ENCODE data around the gene CALHM3. TPM values are rescaled to one million over a fixed set of nuclear protein-coding genes. Genes with fewer than 3 reads are reported as not detected.

The CALHM3 gene
- polyA plus RNA-seq (2012; rRNA removed): not detected in 2 replicates
- polyA plus RNA-seq (2012; cell fraction: cytosol; rRNA removed): not detected in 2 replicates
- not detected in 2 replicates for polyA plus RNA-seq (2012; cell fraction: nucleus; rRNA removed)

DNA sequence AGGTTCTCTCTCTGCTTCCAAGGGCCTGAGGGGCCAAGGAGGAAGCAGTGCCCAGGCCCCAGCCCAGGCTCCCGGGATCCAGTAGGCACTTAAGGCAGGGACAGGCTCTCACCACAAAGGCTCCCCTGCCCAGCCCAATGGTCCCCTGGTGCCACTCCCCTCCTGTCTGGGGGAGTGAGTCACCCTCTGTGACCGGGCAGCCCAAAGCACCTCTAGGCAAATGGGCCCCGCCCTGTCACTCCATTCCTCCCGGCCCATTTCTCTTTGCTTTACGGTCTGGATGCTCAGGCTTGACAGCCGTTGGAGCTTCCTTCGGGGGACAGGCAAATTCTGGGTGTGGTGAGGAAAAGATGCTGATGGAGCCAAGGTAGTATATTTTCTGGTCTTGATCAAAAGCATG lies at the start of gene CALHM3:
Gene CALHM3, minus strand, starts transcription at position 106 of the 400 bp plus-strand sequence. CDS start 208 bp downstream, outside the sequence.
- Histone ChIP-seq H3K9me3 (no peaks in the 10 kb centered on the region), H3K4me3 (ENCODE audit: low read depth in 2 of 2, low read length in 1 of 2) (no peak within 1 kb of the TSS), H3K27me3 (ENCODE audit: insufficient read depth) (no peaks in the 10 kb centered on the region), H3K4me1 (ENCODE audit: control insufficient read depth in 1 of 2, insufficient read depth in 2 of 2, low read depth in 1 of 2, low read length in 1 of 2) (peaks cover 0 to 11% of the 10 kb centered on the region in 2 experiments; a peak in 1 of 4 replicates), H3K4me2 (no peak within 1 kb of the TSS), H3F3A (replicated peaks; ENCODE audit: insufficient read depth) (peaks cover 9% of the 10 kb centered on the region), H3K27ac (ENCODE audit: low read depth in 2 of 2, low read length in 1 of 2) (no peak within 1 kb of the TSS), H3K79me2 (ENCODE audit: insufficient read depth) (no peaks in the 10 kb centered on the region), H3K36me3 (replicated peaks in 1 of 2; ENCODE audit: control insufficient read depth in 1 of 2, insufficient read depth in 2 of 2, low read length in 1 of 2) (no peaks in the 10 kb centered on the region), H3K9ac (no peak within 1 kb of the TSS), H3K9me2 (no peaks in the 10 kb centered on the region), H4K20me1 (ENCODE audit: insufficient read depth) (no peaks in the 10 kb centered on the region), H2AFZ (ENCODE audit: low read depth) (no peak within 1 kb of the TSS)
- no peak for DNase-seq
- ChIA-PET POLR2A (no interaction called here), CTCF (interaction anchor here (0.6 to 1.5 kb wide), 3 partner anchors 28 to 114 kb away, joined by 3 to 4 read pairs (median 3); no protein-coding TSS in a partner anchor)
- TF ChIP-seq MEF2A (IDR thresholded peaks at IDR 0.05; ENCODE audit: borderline replicate concordance, low read depth): no peak
- no peak for TF ChIP-seq RCOR1 (IDR thresholded peaks at IDR 0.05; ENCODE audit: low read length)
- no peak for TF ChIP-seq TEAD4 (IDR thresholded peaks at IDR 0.05; ENCODE audit: borderline replicate concordance, insufficient read depth)
- TF ChIP-seq EP300 (IDR thresholded peaks at IDR 0.05; ENCODE audit: borderline replicate concordance in 1 of 2, low read depth in 1 of 2, low read length in 1 of 2): no peak
- TF ChIP-seq GABPA (IDR thresholded peaks at IDR 0.05; ENCODE audit: low read depth): no peak
- TF ChIP-seq RFX5 (IDR thresholded peaks at IDR 0.05; ENCODE audit: low read length): no peak
- TF ChIP-seq, protein P1, sequence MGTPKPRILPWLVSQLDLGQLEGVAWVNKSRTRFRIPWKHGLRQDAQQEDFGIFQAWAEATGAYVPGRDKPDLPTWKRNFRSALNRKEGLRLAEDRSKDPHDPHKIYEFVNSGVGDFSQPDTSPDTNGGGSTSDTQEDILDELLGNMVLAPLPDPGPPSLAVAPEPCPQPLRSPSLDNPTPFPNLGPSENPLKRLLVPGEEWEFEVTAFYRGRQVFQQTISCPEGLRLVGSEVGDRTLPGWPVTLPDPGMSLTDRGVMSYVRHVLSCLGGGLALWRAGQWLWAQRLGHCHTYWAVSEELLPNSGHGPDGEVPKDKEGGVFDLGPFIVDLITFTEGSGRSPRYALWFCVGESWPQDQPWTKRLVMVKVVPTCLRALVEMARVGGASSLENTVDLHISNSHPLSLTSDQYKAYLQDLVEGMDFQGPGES (IDR thresholded peaks at IDR 0.05; ENCODE audit: low read depth, low read length): no peak
- no peak for TF ChIP-seq FOXJ3 (CRISPR knock-in tag; IDR thresholded peaks at IDR 0.05)
- TF ChIP-seq CTCF (IDR thresholded peaks at IDR 0.05): no peak
- TF ChIP-seq, protein P2, sequence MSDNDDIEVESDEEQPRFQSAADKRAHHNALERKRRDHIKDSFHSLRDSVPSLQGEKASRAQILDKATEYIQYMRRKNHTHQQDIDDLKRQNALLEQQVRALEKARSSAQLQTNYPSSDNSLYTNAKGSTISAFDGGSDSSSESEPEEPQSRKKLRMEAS (IDR thresholded peaks at IDR 0.05; ENCODE audit: low read depth): no peak
- TF ChIP-seq GATA2 (CRISPR knock-in tag; IDR thresholded peaks at IDR 0.05): no peak
- no peak for TF ChIP-seq ELF1 (IDR thresholded peaks at IDR 0.05)
- TF ChIP-seq TAF1 (IDR thresholded peaks at IDR 0.05; ENCODE audit: borderline replicate concordance, low read depth, low read length): no peak
- TF ChIP-seq NRF1 (IDR thresholded peaks at IDR 0.05; ENCODE audit: low read depth, low read length): no peak
- no peak for TF ChIP-seq MXI1 (IDR thresholded peaks at IDR 0.05; ENCODE audit: low read depth, low read length)
- TF ChIP-seq RXRA (IDR thresholded peaks at IDR 0.05; ENCODE audit: borderline replicate concordance, low read depth): no peak
- TF ChIP-seq USF2 (IDR thresholded peaks at IDR 0.05; ENCODE audit: borderline replicate concordance, low read depth, low read length): no peak
- TF ChIP-seq ZBTB33 (IDR thresholded peaks at IDR 0.05; ENCODE audit: borderline replicate concordance, low read depth): no peak
- no peak for TF ChIP-seq RAD21 (IDR thresholded peaks at IDR 0.05; ENCODE audit: low read length)
- WGBS (ENCODE audit: low lambda C conversion rate): 77% methylated on average over 4 of the region's 7 CpGs
